HG03460 (cell line): ENCODE data around the gene CELF5.

ENCODE experiments used
- ATAC-seq: cut with Tn5 transposase; IDR thresholded peaks from one replicate; pipeline ENCODE4 v1.9.1; 2021; ENCODE audit not compliant: unreplicated experiment

The CELF5 gene

DNA sequence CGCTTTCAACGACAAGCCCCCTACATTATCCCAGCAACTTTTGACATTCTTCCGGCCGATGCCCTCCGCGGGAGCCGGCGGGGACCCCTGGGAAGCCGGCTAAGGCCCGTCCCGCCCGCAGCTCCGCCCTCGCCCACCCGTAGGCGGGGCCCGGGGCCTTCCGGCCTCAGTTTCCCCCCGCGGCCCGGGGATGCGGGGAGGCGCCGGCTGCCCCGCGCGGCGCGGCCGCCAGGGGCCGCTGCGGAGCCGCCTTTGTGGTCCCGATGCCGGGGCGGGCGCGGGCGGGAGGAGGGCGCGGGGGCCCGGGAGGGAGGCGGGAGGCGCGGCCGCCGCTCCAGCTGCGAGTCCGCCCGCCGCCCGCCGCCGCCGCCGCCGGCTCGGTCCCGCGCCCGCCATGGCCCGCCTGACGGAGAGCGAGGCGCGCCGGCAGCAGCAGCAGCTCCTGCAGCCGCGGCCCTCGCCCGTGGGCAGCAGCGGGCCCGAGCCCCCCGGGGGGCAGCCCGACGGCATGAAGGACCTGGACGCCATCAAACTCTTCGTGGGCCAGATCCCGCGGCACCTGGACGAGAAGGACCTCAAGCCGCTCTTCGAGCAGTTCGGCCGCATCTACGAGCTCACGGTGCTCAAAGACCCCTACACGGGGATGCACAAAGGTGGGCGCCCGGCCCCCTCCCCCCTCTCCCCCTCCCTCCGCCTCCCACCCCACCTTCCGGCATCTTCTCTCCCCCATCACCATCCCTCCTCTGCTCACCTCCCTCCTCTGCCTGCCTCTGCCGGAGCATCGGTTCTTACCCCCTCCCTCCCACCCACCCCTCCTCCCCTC is at the start of gene CELF5:
TSS of gene CELF5 (plus strand) at position 316 of the 823 bp plus-strand sequence. CDS start at position 395, 79 bp downstream.
- no peak for ATAC-seq

- ATAC-seq = no peak
These were observed 48.4 kb upstream of the CELF5 start for GRCh38 chr19:3175781-3176714.

DNA sequence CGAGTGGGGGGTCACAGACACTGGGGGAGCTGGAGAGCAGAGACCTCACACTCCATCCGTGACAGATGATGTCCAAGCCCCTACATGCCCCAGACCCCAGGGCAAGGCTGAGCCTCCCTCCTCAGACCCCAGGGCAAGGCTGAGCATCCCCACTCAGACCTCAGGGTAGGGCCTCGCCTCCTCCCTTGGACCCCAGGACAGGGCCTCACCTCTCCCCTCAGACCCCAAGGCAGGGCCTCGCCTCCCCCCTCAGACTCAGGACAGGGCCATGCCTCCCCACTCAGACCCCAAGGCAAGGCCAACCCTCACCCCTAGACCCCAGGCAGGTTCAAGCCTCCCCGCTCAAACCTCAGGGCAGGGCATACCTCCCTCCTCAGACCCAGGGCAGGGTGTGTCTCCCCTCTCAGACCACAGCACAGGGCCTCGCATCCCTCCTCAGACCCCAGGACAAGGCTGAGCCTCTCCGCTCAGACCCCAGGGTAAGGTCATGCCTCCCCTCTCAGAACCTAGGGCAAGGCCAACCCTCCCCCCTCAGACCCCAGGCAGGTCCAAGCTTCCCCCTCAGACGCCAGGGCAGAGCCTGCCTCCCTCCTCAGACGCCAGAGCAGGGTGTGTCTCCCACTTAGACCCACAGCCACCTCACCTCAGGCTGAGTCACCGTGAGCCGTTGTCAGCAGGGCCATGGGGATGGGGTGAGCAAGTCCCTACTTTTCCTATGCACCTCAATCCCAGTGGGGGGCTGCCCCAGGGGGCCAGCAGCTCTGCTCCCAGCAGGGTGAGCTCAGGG is 47.6 kb upstream of the CELF5 start:
- no peak for ATAC-seq

GRCh38 chr19:3178377-3178972 is 46.0 kb upstream of the CELF5 start, which contains the start of gene S1PR4:
S1PR4 (plus strand) TSS chr19:3178769; CDS start chr19:3178793, 24 bp downstream.
- no peak for ATAC-seq

GRCh38 chr19:3178973-3179738 is 45.3 kb upstream of the CELF5 start:
- no peak for ATAC-seq

DNA sequence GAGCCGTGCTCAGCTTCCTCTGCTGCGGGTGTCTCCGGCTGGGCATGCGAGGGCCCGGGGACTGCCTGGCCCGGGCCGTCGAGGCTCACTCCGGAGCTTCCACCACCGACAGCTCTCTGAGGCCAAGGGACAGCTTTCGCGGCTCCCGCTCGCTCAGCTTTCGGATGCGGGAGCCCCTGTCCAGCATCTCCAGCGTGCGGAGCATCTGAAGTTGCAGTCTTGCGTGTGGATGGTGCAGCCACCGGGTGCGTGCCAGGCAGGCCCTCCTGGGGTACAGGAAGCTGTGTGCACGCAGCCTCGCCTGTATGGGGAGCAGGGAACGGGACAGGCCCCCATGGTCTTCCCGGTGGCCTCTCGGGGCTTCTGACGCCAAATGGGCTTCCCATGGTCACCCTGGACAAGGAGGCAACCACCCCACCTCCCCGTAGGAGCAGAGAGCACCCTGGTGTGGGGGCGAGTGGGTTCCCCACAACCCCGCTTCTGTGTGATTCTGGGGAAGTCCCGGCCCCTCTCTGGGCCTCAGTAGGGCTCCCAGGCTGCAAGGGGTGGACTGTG is 44.6 kb upstream of the CELF5 start:
- ATAC-seq = no peak

DNA sequence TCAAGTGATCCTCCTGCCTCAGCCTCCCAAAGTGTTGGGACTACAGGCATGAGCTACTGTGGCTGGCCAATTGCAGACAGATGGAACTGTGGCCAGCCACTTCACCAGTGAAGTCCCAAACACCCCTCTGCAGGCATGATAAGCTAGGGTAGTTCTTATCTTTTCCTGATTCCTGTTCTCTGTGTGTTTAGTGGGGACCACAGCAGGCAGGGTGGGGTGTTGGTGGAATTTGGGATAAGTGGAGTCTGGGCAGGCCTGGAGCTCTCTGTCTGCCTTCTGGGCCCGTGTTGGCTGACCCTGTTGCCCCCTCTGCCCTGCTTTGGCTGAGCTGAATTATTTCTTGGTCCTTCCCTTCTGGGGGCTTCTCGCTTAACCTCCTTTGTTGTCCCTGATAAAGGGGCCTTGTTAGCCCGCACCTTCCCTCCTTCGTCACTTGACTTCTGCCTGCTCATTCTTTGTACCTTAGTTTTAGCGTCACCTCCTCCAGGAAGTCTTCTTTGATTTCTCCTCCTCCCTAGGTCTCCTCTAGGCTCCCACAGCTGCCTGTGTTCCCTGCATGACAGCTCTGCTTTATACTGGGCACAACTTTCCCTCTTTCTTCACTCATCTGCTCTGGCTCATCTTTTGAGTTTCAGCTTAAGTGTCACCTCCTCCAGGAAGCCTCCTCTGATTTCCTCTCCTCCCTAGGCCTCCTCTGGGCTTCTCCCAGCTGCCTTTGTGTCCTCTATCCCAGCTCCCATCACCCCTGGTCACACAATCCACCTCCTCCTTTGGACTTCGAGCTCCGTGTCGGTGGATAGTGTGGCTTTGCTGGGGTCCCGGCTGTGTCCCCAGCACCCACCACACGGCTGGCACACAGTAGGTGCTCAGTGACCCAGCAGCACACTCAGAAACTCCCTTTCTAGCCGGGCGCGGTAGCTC is 40.5 kb upstream of the CELF5 start:
- no peak for ATAC-seq

- peak; percentile 23 for ATAC-seq
These were observed 39.5 kb upstream of the CELF5 start for GRCh38 chr19:3184847-3185460.

DNA sequence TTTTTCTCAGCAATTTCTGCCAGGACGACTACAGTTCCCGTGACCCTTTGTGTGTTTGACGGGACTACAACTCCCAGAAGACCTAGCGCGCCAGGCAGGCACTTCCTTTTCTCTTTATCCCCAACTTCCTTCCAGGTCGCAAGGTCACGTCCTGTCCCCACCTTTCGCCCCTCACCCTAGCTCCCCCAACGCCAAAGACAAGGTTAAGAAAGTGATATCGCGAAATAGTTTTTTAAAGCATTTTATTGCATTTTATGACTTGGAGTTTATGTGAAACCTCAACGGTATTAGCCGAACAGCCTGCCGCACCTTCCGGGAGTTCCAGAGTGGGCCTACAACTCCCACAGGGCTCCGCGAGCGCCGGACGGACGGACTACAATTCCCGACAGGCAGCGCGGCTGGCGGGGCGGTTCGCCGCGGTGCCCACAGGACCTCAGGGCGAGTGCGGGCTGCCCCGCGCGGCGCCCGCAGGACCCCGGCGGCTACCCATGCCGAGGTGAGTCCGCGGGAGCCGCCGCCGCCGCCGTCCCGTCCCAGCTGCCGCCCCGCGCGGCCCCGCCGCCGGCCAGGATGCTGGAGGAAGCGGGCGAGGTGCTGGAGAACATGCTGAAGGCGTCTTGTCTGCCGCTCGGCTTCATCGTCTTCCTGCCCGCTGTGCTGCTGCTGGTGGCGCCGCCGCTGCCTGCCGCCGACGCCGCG is 38.9 kb upstream of the CELF5 start, which contains the start of gene NCLN:
TSS of gene NCLN (plus strand) at position 470 of the 699 bp plus-strand sequence. CDS start at position 571, 101 bp downstream.
- peak; percentile 64 for ATAC-seq

DNA sequence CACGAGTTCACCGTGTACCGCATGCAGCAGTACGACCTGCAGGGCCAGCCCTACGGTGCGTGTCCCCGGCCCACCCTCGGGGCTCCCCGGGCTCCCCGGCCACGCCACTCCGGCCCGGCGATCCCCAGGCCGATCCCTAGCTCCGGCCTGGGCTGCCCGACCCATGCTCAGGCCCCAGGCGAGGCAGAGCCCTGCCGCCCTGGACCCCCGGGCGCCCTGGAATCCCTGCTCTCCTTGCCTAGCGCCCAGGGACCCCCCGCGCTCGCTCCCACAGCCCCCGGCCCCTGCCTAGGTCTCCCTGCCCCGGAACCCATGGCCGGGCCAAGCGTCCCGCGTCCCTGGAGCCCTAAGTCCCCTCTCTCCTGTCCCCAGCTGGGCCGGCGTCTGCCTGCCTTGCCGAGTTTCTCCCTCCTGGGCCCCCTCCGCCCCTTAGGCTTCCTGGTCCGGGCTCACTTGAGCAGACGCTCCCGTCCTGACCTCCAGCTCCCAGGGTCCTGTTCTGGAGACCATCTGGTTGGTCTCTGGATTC is 38.2 kb upstream of the CELF5 start:
- ATAC-seq = peak; percentile 32

GRCh38 chr19:3186891-3187661 is 37.4 kb upstream of the CELF5 start:
- no peak for ATAC-seq

- no peak for ATAC-seq
These were observed 36.6 kb upstream of the CELF5 start for GRCh38 chr19:3187662-3188511.

GRCh38 chr19:3188627-3189596 is 35.5 kb upstream of the CELF5 start:
- ATAC-seq = no peak
